CD4-positive, CD25-positive, alpha-beta regulatory T cell (primary cell): ENCODE measurements around the gene LIM2. TPM values are rescaled to one million over a fixed set of nuclear protein-coding genes. Genes with fewer than 3 reads are reported as not detected.

ENCODE experiments used
- ATAC-seq, 2 donors: fragments of 150-1000 bp; cut with Tn5 transposase; one replicate each; pipeline ENCODE4 v1.10.0; 2021; ENCODE audit warnings: low read depth in 2 of 2, moderate number of reproducible peaks in 2 of 2, moderate library complexity in 1 of 2
- DNase-seq, 3 donors: peaks; one replicate each; pipeline versions ENCODE4 v3.0.0 to v3.0.0-alpha.2; 2012 to 2022; ENCODE audit warnings: mixed read lengths in 1 of 3
- H3K27ac ChIP-seq: one replicate; pipeline ENCODE4 v1.7.0; 2013; ENCODE audit warnings: mild to moderate bottlenecking, low read length; ENCODE audit not compliant: insufficient read depth, poor library complexity, severe bottlenecking
- H3K27me3 ChIP-seq: one replicate; pipeline ENCODE4 v1.7.0; 2013; ENCODE audit warnings: low read length; ENCODE audit not compliant: control insufficient read depth, insufficient read depth
- H3K36me3 ChIP-seq: one replicate; pipeline ENCODE4 v1.7.0; 2013; ENCODE audit warnings: mild to moderate bottlenecking, low read length, moderate library complexity; ENCODE audit not compliant: control insufficient read depth, insufficient read depth
- H3K4me1 ChIP-seq: 2 replicates; pipeline ENCODE4 v1.7.0; 2013; ENCODE audit warnings: mild to moderate bottlenecking, low read length; ENCODE audit not compliant: insufficient read depth, control insufficient read depth, poor library complexity, severe bottlenecking
- H3K4me3 ChIP-seq: one replicate; pipeline ENCODE4 v1.7.0; 2013; ENCODE audit warnings: low read depth, mild to moderate bottlenecking, low read length, moderate library complexity
- H3K9me3 ChIP-seq, 2 experiments: 1 replicate in 1 of 2; 2 replicates in 1 of 2; pipeline ENCODE4 v1.7.0; 2013; ENCODE audit warnings: low read length in 2 of 2, mild to moderate bottlenecking in 1 of 2, moderate library complexity in 1 of 2; ENCODE audit not compliant: control insufficient read depth in 2 of 2
- H3K27ac Mint-ChIP-seq, 3 donors: one replicate each; pipeline ENCODE4 v1.8.0; 2020 to 2022; ENCODE audit warnings: mild to moderate bottlenecking in 3 of 3, mixed read lengths in 3 of 3, moderate library complexity in 2 of 3
- H3K27me3 Mint-ChIP-seq: one replicate; pipeline ENCODE4 v1.8.0; 2022; ENCODE audit warnings: mild to moderate bottlenecking, mixed read lengths
- H3K36me3 Mint-ChIP-seq: one replicate; pipeline ENCODE4 v1.8.0; 2020; ENCODE audit warnings: mixed read lengths
- H3K4me1 Mint-ChIP-seq, 4 donors: one replicate each; pipeline ENCODE4 v1.8.0; 2020 to 2022; ENCODE audit warnings: mixed read lengths in 4 of 4, mild to moderate bottlenecking in 1 of 4
- H3K4me3 Mint-ChIP-seq, 4 donors: one replicate each; pipeline ENCODE4 v1.8.0; 2020 to 2022; ENCODE audit warnings: mild to moderate bottlenecking in 4 of 4, mixed read lengths in 4 of 4, moderate library complexity in 3 of 4
- H3K9me3 Mint-ChIP-seq, 7 donors: one replicate each; pipeline ENCODE4 v1.8.0; 2020 to 2022; ENCODE audit warnings: mixed read lengths in 7 of 7, mild to moderate bottlenecking in 3 of 7, moderate library complexity in 2 of 7
- polyA plus RNA-seq, 4 donors: library from polyadenylated mRNA; unstranded; fragments of 300-500 nt; fragmentation: Illumina TruSeq; gene quantifications; one replicate each; pipeline ENCODE4 v1.2.3, GENCODE V29; 2021
- total RNA-seq: library from RNA; stranded (reverse); gene quantifications from one replicate; pipeline ENCODE4 v1.2.3, GENCODE V29; 2022

LIM2 gene
- total and polyA plus RNA-seq, 5 donors from 2014 or later, result not detected

GRCh38 chr19:51380379-51380778, 7.4 kb downstream of the LIM2 start:
- Mint-ChIP-seq H3K9me3 (peaks cover 0 to 3% (median 0%) of the 10 kb centered on the region in 7 donors), H3K27me3 (no peaks in the 10 kb centered on the region), H3K36me3 (no peaks in the 10 kb centered on the region), H3K4me3 (no peak overlapping the region), H3K4me1 (peaks cover 0 to 13% (median 7%) of the 10 kb centered on the region in 4 donors), H3K27ac (no peak overlapping the region)
- H3K4me3 ChIP-seq, result no peak overlapping the region
- peaks cover 0 to 5% of the 10 kb centered on the region in 2 experiments for H3K9me3 ChIP-seq
- peaks cover 5% of the 10 kb centered on the region for H3K4me1 ChIP-seq
- no peak for ATAC-seq
- no peaks in the 10 kb centered on the region for H3K27me3 ChIP-seq
- H3K27ac ChIP-seq, result no peak overlapping the region
- no peak for DNase-seq
- H3K36me3 ChIP-seq, result no peaks in the 10 kb centered on the region

DNA sequence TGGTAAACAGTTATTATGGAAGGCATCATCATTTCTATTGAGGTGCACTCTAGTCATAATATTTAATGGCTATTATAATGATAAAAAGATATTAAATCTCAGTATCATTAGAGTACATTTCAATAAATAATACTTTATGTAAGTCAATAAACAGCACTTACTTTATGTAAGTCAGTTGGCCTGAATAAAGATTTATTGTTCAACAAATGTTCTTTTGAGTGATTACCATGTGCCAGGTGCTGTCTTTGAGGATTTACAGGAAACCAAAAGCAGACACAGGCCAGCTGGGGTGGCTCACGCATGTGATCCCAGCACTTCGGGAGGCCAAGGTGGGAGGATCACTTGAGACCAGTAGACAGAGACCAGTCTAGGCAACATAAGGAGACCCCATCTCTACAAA, 10.4 kb downstream of the LIM2 start:
- H3K27ac Mint-ChIP-seq, result no peak overlapping the region
- H3K27me3 Mint-ChIP-seq, result no peaks in the 10 kb centered on the region
- peaks cover 0 to 5% of the 10 kb centered on the region in 2 experiments for H3K9me3 ChIP-seq
- H3K4me3 ChIP-seq, result no peak overlapping the region
- H3K9me3 Mint-ChIP-seq, result peaks cover 0 to 3% (median 0%) of the 10 kb centered on the region in 7 donors
- H3K27ac ChIP-seq, result no peak overlapping the region
- no peaks in the 10 kb centered on the region for H3K36me3 Mint-ChIP-seq
- no peak overlapping the region for H3K4me3 Mint-ChIP-seq
- ATAC-seq, result no peak
- H3K36me3 ChIP-seq, result no peaks in the 10 kb centered on the region
- DNase-seq, result no peak
- peaks cover 0 to 37% (median 19%) of the 10 kb centered on the region in 4 donors for H3K4me1 Mint-ChIP-seq
- peaks cover 17% of the 10 kb centered on the region for H3K4me1 ChIP-seq
- H3K27me3 ChIP-seq, result no peaks in the 10 kb centered on the region

DNA sequence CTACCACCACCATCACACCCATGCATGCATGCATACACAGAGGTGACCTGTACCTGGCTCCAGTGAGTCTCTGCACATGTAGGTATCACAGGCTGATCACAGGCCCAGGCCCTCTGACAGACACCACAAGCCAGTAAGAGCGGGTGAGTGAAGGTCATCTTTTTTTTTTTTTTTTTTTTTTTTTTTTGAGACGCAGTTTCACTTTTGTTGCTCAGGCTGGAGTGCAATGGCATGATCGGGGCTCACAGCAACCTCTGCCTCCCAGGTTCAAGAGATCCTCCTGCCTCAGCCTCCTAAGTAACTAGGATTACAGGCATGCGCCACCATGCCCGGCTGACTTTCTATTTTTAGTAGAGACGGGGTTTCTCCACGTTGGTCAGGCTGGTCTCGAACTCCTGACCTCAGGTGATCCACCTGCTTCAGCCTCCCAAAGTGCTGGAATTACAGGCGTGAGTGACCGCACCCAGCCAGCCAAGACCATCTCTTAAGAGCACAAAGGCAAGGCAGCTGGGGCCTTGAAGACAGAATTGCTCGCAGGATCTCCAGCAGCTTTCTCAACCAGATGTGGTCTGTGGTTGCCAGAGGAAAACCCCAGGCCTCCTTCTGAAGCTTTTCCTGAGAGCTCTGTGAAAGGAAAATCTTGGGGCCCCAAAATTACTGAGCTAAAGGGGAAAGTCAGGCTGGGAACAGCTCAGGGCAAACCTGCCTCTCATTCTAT, 12.1 kb downstream of the LIM2 start:
- Histone ChIP-seq H3K4me1 (peaks cover 26% of the 10 kb centered on the region), H3K36me3 (no peaks in the 10 kb centered on the region), H3K4me3 (no peak overlapping the region), H3K27ac (peak overlapping the region; percentile 14), H3K9me3 (no peaks in the 10 kb centered on the region), H3K27me3 (no peaks in the 10 kb centered on the region)
- H3K9me3 Mint-ChIP-seq, result peaks cover 0 to 1% (median 0%) of the 10 kb centered on the region in 7 donors
- H3K4me1 Mint-ChIP-seq, result peaks cover 0 to 54% (median 24%) of the 10 kb centered on the region in 4 donors
- no peak for ATAC-seq
- H3K27me3 Mint-ChIP-seq, result no peaks in the 10 kb centered on the region
- peak overlapping the region in 3 of 4 donors; percentile 55 to 64 (median 63) for H3K4me3 Mint-ChIP-seq
- peak in 1 of 3 donors; percentile 23 for DNase-seq
- no peaks in the 10 kb centered on the region for H3K36me3 Mint-ChIP-seq
- H3K27ac Mint-ChIP-seq, result peak overlapping the region; percentile 29 to 86 (median 56)

DNA sequence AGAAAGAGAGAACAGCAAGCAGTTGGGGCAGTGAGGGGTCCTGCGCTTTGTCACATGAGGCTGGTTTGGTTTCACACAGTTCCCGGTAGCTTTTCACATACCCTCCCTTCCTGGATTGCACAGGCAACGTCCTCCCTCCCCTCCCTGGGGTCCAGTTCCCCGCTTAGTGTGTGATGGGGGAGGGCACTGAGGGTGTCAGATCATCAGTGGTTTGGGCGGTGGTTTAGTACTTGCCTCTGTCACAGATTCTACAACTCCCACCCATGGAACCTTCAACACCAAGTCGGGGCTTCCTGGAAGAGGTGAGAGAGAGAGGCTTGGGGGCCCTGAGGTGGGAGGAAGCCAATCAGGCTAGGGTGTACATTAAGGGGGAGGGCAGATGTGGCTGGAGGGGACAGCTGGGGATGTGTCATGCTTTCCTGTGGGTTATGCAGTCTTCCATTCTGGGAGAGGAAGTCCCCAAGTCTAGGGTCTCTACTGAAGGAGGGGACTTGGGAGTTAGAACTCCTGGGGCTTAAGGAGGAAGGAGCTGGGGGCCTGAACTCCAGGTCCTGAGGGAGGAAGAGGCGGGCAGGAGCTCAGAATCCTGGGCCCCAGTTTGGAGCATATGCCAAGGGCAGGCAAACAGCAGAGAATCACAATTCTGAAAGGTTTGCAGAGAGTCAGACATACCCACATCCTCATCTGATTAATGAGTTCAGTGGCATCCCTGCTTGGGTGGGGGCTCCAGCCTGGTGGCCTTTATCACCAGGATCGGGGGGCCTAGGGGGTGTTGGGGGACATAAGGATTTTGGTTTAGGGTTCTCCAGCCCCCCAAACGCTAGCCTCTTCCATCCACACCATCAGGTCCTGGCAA, 14.9 kb downstream of the LIM2 start, which contains the start of gene NKG7:
Gene NKG7 (minus strand): TSS at position 6 of the 856 bp plus-strand sequence. CDS start 119 bp downstream, outside the sequence.
- Histone ChIP-seq H3K9me3 (no peaks in the 10 kb centered on the region), H3K36me3 (no peaks in the 10 kb centered on the region), H3K27me3 (no peaks in the 10 kb centered on the region), H3K27ac (peak within 1 kb of the TSS; percentile 35), H3K4me1 (peaks cover 30% of the 10 kb centered on the region), H3K4me3 (no peak within 1 kb of the TSS)
- H3K4me1 Mint-ChIP-seq, result peaks cover 0 to 64% (median 30%) of the 10 kb centered on the region in 4 donors
- H3K4me3 Mint-ChIP-seq, result peak within 1 kb of the TSS; percentile 26 to 79 (median 66)
- no peaks in the 10 kb centered on the region for H3K36me3 Mint-ChIP-seq
- H3K27me3 Mint-ChIP-seq, result no peaks in the 10 kb centered on the region
- ATAC-seq (peak; percentile 44 to 58), DNase-seq (peak in 2 of 3 donors; percentile 16 to 85)
- peak within 1 kb of the TSS; percentile 77 to 93 (median 92) for H3K27ac Mint-ChIP-seq
- H3K9me3 Mint-ChIP-seq, result no peaks in the 10 kb centered on the region

DNA sequence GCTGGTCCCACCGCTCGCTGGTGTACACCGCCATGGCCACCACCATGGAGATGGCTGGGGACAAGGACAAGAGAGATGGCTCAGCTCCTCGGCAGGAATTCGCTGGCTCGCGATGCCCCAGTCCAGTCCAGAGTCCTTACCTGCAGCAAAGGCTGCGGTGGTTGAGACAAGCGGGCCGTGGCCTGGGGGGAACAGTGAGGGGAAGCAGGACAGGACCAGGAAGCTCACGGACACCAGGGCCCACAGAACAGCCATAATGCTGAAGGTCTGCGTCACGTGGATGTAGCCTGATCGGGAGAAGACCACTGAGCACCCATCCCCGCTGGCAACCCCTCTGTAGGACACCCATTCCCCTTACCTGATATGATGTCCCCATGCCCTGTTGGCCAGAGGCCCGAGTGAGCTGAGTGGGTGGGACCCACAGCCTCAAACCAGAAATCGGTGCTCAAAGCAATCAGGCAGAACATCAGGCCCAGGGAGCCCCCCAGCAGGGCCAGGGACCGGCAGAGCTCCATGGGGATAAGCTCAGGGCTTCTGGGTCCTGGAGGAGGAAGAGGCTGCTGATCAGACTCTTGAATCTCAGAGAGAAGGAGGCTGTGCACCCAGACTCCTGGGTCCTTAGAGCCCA, 15.6 kb downstream of the LIM2 start:
- ATAC-seq (no peak), DNase-seq (no peak)
- H3K9me3 ChIP-seq, result no peaks in the 10 kb centered on the region
- H3K4me1 ChIP-seq, result peaks cover 37% of the 10 kb centered on the region
- no peak overlapping the region for H3K27ac ChIP-seq
- no peaks in the 10 kb centered on the region for H3K27me3 Mint-ChIP-seq
- H3K4me3 ChIP-seq, result no peak overlapping the region
- no peaks in the 10 kb centered on the region for H3K36me3 ChIP-seq
- peak overlapping the region; percentile 41 to 92 (median 77) for H3K27ac Mint-ChIP-seq
- H3K4me3 Mint-ChIP-seq, result peak overlapping the region in 3 of 4 donors; percentile 54 to 79 (median 78)
- H3K27me3 ChIP-seq, result no peaks in the 10 kb centered on the region
- H3K36me3 Mint-ChIP-seq, result no peaks in the 10 kb centered on the region
- no peaks in the 10 kb centered on the region for H3K9me3 Mint-ChIP-seq
- H3K4me1 Mint-ChIP-seq, result peaks cover 0 to 68% (median 33%) of the 10 kb centered on the region in 4 donors

DNA sequence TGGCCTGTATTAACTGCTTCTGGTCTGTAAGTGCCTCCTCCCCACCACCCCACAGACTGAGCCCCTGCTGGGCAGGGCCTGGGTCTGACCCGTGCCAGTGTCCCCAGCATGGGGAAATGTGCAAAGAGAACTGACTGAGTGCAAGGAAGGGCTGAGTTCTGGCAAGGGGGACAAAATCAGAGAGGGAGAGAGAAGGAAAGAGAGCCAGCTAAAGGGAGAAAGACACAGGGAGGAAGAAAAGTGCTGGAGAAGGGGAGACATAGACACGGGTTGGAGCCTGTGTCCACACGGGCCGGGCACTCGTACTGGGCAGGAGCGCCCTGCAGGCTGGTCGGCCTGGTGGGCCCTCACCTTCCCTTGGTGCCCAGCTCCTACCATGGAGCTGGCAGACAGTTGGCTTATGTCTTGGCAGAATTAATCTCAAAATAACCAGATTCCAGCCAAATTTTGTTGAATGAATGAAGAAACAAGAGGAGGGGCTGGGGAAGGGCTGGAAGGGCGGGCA, 16.5 kb downstream of the LIM2 start:
- DNase-seq, result no peak
- peak overlapping the region in 2 of 3 donors; percentile 85 to 86 for H3K27ac Mint-ChIP-seq
- ATAC-seq, result no peak
- H3K27ac ChIP-seq, result no peak overlapping the region
- peaks cover 44% of the 10 kb centered on the region for H3K4me1 ChIP-seq
- no peaks in the 10 kb centered on the region for H3K9me3 ChIP-seq
- no peaks in the 10 kb centered on the region for H3K27me3 Mint-ChIP-seq
- H3K4me3 Mint-ChIP-seq, result peak overlapping the region in 2 of 4 donors; percentile 17 to 79
- H3K36me3 Mint-ChIP-seq, result no peaks in the 10 kb centered on the region
- H3K4me3 ChIP-seq, result no peak overlapping the region
- H3K36me3 ChIP-seq, result no peaks in the 10 kb centered on the region
- no peaks in the 10 kb centered on the region for H3K27me3 ChIP-seq
- H3K9me3 Mint-ChIP-seq, result no peaks in the 10 kb centered on the region
- peaks cover 0 to 72% (median 32%) of the 10 kb centered on the region in 4 donors for H3K4me1 Mint-ChIP-seq

DNA sequence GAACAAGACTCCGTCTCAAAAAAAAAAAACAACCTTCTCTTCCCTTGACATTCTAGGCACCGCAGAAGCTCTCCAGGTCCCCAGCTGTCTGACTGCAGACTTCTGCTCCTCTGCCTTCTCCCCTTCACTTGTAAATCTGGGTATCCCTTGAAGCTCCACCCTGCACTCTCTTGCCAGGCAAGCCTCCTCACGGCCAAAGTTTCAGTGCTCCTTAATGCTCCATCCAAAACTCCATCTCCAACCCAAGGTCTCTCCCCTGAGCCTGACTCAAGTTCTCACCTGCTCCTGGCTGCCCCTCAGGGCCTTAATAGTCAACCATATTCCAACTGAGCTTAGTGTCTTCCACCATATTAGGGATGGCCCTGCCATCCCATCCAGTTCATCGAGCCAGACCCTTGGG, 17.5 kb downstream of the LIM2 start:
- Mint-ChIP-seq H3K9me3 (no peaks in the 10 kb centered on the region), H3K4me3 (peak overlapping the region; percentile 26 to 79 (median 67)), H3K27me3 (no peaks in the 10 kb centered on the region), H3K4me1 (peaks cover 0 to 70% (median 34%) of the 10 kb centered on the region in 4 donors), H3K36me3 (no peaks in the 10 kb centered on the region), H3K27ac (peak overlapping the region in 2 of 3 donors; percentile 15 to 79)
- no peak overlapping the region for H3K4me3 ChIP-seq
- no peaks in the 10 kb centered on the region for H3K9me3 ChIP-seq
- no peak overlapping the region for H3K27ac ChIP-seq
- no peaks in the 10 kb centered on the region for H3K27me3 ChIP-seq
- DNase-seq (no peak), ATAC-seq (no peak)
- H3K4me1 ChIP-seq, result peaks cover 47% of the 10 kb centered on the region
- no peaks in the 10 kb centered on the region for H3K36me3 ChIP-seq
